SK-N-SH (cell line): ENCODE results near the gene CLIP3. TPM values are rescaled to one million over a fixed set of nuclear protein-coding genes. Genes with fewer than 3 reads are reported as not detected.

Experiments used
- CTCF ChIA-PET: fragments of 300-600, 350-600 bp; formaldehyde crosslinking; extraction: SDS; loops from one replicate; lab custom pipeline; 2021; lab: Yijun Ruan, JAX
- POLR2A ChIA-PET: fragments of 350-600 bp; sonication (Branson Sonifier 250); formaldehyde crosslinking; extraction: SDS; loops from one replicate; lab custom pipeline; 2020; ENCODE audit warnings: antibody characterized with exemption, inconsistent platforms; lab: Yijun Ruan, JAX
- DNase-seq: peaks from one replicate; pipeline ENCODE4 v3.0.0; 2012
- H2AFZ ChIP-seq: fragments of 200-600 bp; sonication (generic); 2 replicates; pipeline ENCODE4 v1.8.1; 2016; ENCODE audit warnings: antibody characterized with exemption, mild to moderate bottlenecking, low read depth
- H3F3A ChIP-seq: fragments of 200-600 bp; sonication (generic); replicated peaks from 2 replicates; pipeline ENCODE3; 2016; ENCODE audit warnings: antibody characterized with exemption, mild to moderate bottlenecking; ENCODE audit not compliant: insufficient read depth
- H3K27ac ChIP-seq, 2 experiments: fragments of 200-500 bp in 1 of 2; fragments of 200-600 bp in 1 of 2; sonication (Bioruptor generic) in 1 of 2; sonication (generic), shearing (Covaris generic) in 1 of 2; 2 replicates each; pipeline versions ENCODE4 v1.5.1 to v1.6.1; 2014 to 2016; ENCODE audit warnings: low read depth in 2 of 2, inconsistent platforms in 1 of 2, low read length in 1 of 2, mild to moderate bottlenecking in 1 of 2, mixed read lengths in 1 of 2
- H3K27me3 ChIP-seq: fragments of 200-600 bp; sonication (generic), shearing (Covaris generic); 2 replicates; pipeline ENCODE4 v1.6.1; 2016; ENCODE audit warnings: mixed run types; ENCODE audit not compliant: insufficient read depth
- H3K36me3 ChIP-seq, 2 experiments: fragments of 200-500 bp in 1 of 2; fragments of 200-600 bp in 1 of 2; sonication (Bioruptor generic) in 1 of 2; sonication (generic) in 1 of 2; replicated peaks in 1 of 2; 2 replicates each; pipeline versions ENCODE3 to v1.5.1; 2014 to 2016; ENCODE audit warnings: low read length in 1 of 2, mild to moderate bottlenecking in 1 of 2; ENCODE audit not compliant: insufficient read depth in 2 of 2, control insufficient read depth in 1 of 2
- H3K4me1 ChIP-seq, 2 experiments: fragments of 200-500 bp in 1 of 2; fragments of 200-600 bp in 1 of 2; sonication (Bioruptor generic) in 1 of 2; sonication (generic), shearing (Covaris generic) in 1 of 2; 2 replicates each; pipeline versions ENCODE4 v1.5.1 to v1.6.1; 2014 to 2016; ENCODE audit warnings: low read depth in 1 of 2, low read length in 1 of 2, mixed run types in 1 of 2; ENCODE audit not compliant: insufficient read depth in 2 of 2, control insufficient read depth in 1 of 2
- H3K4me2 ChIP-seq: fragments of 200-600 bp; sonication (generic), shearing (Covaris generic); 2 replicates; pipeline ENCODE4 v1.6.1; 2017; ENCODE audit warnings: mixed run types
- H3K4me3 ChIP-seq, 2 experiments: fragments of 200-500 bp in 1 of 2; fragments of 200-600 bp in 1 of 2; sonication (Bioruptor generic) in 1 of 2; sonication (generic), shearing (Covaris generic) in 1 of 2; 2 replicates each; pipeline versions ENCODE4 v1.5.1 to v1.8.1; 2014 to 2016; ENCODE audit warnings: low read depth in 2 of 2, inconsistent platforms in 1 of 2, low read length in 1 of 2, mild to moderate bottlenecking in 1 of 2, mixed read lengths in 1 of 2, moderate library complexity in 1 of 2
- H3K79me2 ChIP-seq: fragments of 200-600 bp; sonication (generic); 2 replicates; pipeline ENCODE4 v1.8.1; 2017; ENCODE audit warnings: mild to moderate bottlenecking; ENCODE audit not compliant: insufficient read depth
- H3K9ac ChIP-seq: fragments of 200-600 bp; sonication (generic); 2 replicates; pipeline ENCODE4 v1.6.1; 2017; ENCODE audit warnings: mixed run types
- H3K9me2 ChIP-seq: fragments of 200-600 bp; sonication (generic); 2 replicates; pipeline ENCODE4 v1.6.1; 2017; ENCODE audit warnings: mixed run types
- H3K9me3 ChIP-seq: fragments of 200-600 bp; sonication (generic); 2 replicates; pipeline ENCODE4 v1.6.1; 2017; ENCODE audit warnings: mixed run types, mild to moderate bottlenecking, moderate library complexity
- H4K20me1 ChIP-seq: fragments of 200-600 bp; sonication (generic); 2 replicates; pipeline ENCODE4 v1.6.1; 2017; ENCODE audit warnings: mild to moderate bottlenecking, mixed run types; ENCODE audit not compliant: insufficient read depth
- EP300 ChIP-seq, 2 experiments: IDR thresholded peaks; 2 replicates each; pipeline versions ENCODE4 v1.4.0 to v1.6.1; 2012; ENCODE audit warnings: borderline replicate concordance in 1 of 2, low read depth in 1 of 2, low read length in 1 of 2
- FOXM1 ChIP-seq: IDR thresholded peaks from 2 replicates; pipeline ENCODE4 v1.4.0; 2012; ENCODE audit warnings: low read depth, mild to moderate bottlenecking
- GABPA ChIP-seq: IDR thresholded peaks from 2 replicates; pipeline ENCODE4 v1.4.0; 2012; ENCODE audit warnings: low read depth, mild to moderate bottlenecking
- GATA2 ChIP-seq: sonication (generic); formaldehyde crosslinking; IDR thresholded peaks from 2 replicates; pipeline ENCODE4 v1.5.0; 2020; ENCODE audit warnings: mild to moderate bottlenecking, missing genetic modification reagents
- MEF2A ChIP-seq: IDR thresholded peaks from 2 replicates; pipeline ENCODE4 v1.4.0; 2012; ENCODE audit warnings: low read depth, borderline replicate concordance
- RAD21 ChIP-seq: IDR thresholded peaks from 2 replicates; pipeline ENCODE4 v1.6.1; 2012; ENCODE audit warnings: mild to moderate bottlenecking, low read length
- RCOR1 ChIP-seq: fragments of 150-350 bp; IDR thresholded peaks from 2 replicates; pipeline ENCODE4 v1.6.1; 2017; ENCODE audit warnings: antibody characterized with exemption, low read length
- SIN3A ChIP-seq: IDR thresholded peaks from 2 replicates; pipeline ENCODE4 v1.6.1; 2012; ENCODE audit warnings: low read depth, mild to moderate bottlenecking, low read length, moderate library complexity, borderline replicate concordance
- SMC3 ChIP-seq: IDR thresholded peaks from 2 replicates; pipeline ENCODE4 v1.6.1; 2012; ENCODE audit warnings: low read depth, low read length, improper control_type of control experiment
- TEAD4 ChIP-seq: IDR thresholded peaks from 2 replicates; pipeline ENCODE4 v1.4.0; 2012; ENCODE audit warnings: mild to moderate bottlenecking, borderline replicate concordance; ENCODE audit not compliant: insufficient read depth
- YY1 ChIP-seq: IDR thresholded peaks from 2 replicates; pipeline ENCODE4 v1.4.0; 2012; ENCODE audit warnings: low read depth, mild to moderate bottlenecking
- WGBS: methylation state at CpG from one replicate; pipeline ENCODE4 v1.1.6; 2017; ENCODE audit warnings: low lambda C conversion rate; 5-methylcytosine and 5-hydroxymethylcytosine counted together
- polyA plus RNA-seq, 3 experiments: library from polyadenylated mRNA; depleted of rRNA; stranded (reverse); fragments of >200 nt; gene quantifications; 2 replicates each; pipeline ENCODE4 v1.2.3, GENCODE V29; 2012
- TF ChIP-seq, protein P1 (sequence below): IDR thresholded peaks from 2 replicates; pipeline ENCODE4 v1.4.0; 2012; ENCODE audit warnings: low read depth, borderline replicate concordance

The CLIP3 gene
- polyA plus RNA-seq, 1 of the 3 experiments (the other 2 are of a cell fraction), result 13.1 TPM

DNA sequence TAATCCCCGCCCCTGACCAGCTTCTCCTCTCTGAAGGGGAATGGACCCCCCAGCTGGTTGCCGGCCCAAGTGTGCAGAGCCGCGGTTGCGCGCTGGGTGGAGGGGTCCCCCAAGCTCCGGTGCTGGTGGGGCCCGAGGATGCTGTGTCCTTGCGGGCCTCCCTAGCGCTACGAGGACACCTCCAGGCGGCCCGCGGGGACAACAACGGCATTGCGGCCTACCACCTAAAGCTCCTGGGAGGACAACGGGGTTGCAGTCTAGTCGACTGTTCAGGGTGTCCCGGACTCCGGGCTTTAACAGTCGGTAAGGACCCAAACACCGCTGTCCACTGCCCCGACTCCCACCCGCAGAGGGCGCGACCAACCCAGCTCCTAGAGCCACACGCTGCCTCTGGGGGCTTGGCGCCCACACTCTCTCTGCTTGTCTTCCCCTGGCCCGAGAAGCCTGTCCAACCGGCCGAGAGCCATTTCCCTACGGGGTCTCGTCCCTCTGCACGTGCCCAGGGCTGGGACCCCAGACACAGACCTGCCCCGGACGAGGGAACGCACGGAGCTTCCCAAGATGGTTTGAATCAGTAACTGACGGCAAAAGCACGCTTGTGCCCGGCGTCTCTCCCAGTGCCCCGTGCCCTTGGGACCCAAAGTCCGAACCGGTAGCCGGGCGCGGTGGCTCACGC lies 38.6 kb downstream of the CLIP3 start:
- H3K27ac ChIP-seq, result no peak overlapping the region; a peak in 1 of 4 replicates
- peaks cover 3% of the 10 kb centered on the region for H3F3A ChIP-seq
- H3K36me3 ChIP-seq, result peaks cover 0 to 3% of the 10 kb centered on the region in 2 experiments
- H3K9me2 ChIP-seq, result no peaks in the 10 kb centered on the region
- 60% methylated on average over 32 of the region's 49 CpGs for WGBS
- no peaks in the 10 kb centered on the region for H4K20me1 ChIP-seq
- DNase-seq, result peak; percentile 62
- TF ChIP-seq FOXM1 (no peak), EP300 (IDR thresholded peaks at IDR 0.05; ENCODE audit: borderline replicate concordance in 1 of 2, low read depth in 1 of 2, low read length in 1 of 2) (no peak), RAD21 (peak; percentile 42)
- no peak overlapping the region for H3K9ac ChIP-seq
- peak overlapping the region; percentile 99 for H2AFZ ChIP-seq
- peaks cover 26% of the 10 kb centered on the region for H3K79me2 ChIP-seq
- H3K27me3 ChIP-seq, result no peaks in the 10 kb centered on the region
- ChIA-PET CTCF (interaction anchor here (0.7 to 1.7 kb wide), 13 partner anchors 10 to 124 kb away, joined by 3 to 8 read pairs (median 3); partner anchors contain the start of gene ALKBH6), POLR2A (interaction anchor here (1.2 kb wide), 1 partner anchor 15 kb away, joined by 4 read pairs; the partner anchor contains the start of gene SYNE4)
- peaks cover 11 to 18% of the 10 kb centered on the region in 2 experiments; a peak in 1 of 4 replicates for H3K4me1 ChIP-seq
- H3K4me3 ChIP-seq, result peak overlapping the region in 1 of 2 experiments; percentile 83; a peak in 1 of 4 replicates
- H3K4me2 ChIP-seq, result peak overlapping the region; percentile 99
- no peaks in the 10 kb centered on the region for H3K9me3 ChIP-seq

DNA sequence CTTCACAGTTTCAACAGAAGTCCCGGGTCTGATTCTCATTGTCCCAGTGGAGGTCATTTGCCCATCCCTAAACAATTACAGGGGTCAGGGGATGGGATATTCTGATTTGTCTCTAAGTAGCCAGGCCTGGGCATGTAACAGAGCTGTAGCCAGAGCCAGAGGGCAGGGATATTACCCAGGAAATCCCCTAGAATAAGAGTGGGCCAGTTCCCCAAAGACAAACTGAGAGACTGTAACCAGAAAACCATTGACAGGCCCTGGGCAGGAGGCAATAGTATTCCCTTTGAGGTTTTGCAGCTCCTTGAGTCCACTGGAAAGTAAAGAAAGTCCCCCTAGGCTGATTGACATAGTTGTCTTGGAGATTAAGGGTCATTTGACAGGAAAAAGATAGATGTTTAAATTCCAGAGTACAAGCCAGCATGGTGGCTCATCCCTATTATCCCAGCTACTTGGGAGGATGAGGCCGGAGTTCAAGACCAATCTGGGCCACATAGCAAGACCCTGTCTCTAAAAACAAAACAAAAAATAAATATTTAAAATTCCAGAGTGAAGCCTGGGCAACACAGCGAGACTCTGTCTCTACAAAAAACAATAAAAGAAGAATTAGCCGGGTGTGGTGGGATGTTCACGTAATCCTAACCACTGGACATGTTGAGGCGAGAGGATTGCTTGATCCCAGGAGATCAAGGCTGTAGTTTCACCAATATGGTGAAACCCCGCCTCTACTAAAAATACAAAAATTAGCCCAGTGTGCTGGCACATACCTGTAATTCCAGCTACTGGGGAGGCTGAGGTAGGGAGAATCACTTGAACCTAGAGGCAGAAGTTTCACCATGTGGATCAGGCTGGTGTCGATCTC lies 39.5 kb downstream of the CLIP3 start:
- peaks cover 26% of the 10 kb centered on the region for H3K79me2 ChIP-seq
- CTCF ChIA-PET, result interaction anchor here (0.7 to 1.7 kb wide), 8 partner anchors 11 to 123 kb away, joined by 3 to 8 read pairs (median 4); no protein-coding TSS in a partner anchor

More for the DNA sequence above, 39.5 kb downstream of the CLIP3 start:
- WGBS, result 92% methylated on average over 8 of the region's 8 CpGs
- H2AFZ ChIP-seq, result no peak overlapping the region
- TF ChIP-seq, protein P1, sequence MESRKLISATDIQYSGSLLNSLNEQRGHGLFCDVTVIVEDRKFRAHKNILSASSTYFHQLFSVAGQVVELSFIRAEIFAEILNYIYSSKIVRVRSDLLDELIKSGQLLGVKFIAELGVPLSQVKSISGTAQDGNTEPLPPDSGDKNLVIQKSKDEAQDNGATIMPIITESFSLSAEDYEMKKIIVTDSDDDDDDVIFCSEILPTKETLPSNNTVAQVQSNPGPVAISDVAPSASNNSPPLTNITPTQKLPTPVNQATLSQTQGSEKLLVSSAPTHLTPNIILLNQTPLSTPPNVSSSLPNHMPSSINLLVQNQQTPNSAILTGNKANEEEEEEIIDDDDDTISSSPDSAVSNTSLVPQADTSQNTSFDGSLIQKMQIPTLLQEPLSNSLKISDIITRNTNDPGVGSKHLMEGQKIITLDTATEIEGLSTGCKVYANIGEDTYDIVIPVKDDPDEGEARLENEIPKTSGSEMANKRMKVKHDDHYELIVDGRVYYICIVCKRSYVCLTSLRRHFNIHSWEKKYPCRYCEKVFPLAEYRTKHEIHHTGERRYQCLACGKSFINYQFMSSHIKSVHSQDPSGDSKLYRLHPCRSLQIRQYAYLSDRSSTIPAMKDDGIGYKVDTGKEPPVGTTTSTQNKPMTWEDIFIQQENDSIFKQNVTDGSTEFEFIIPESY, result no peak
- TF ChIP-seq GABPA (no peak), TEAD4 (no peak), SMC3 (no peak), GATA2 (CRISPR knock-in tag) (no peak), YY1 (no peak), MEF2A (no peak), SIN3A (no peak), RCOR1 (no peak)
- TF ChIP-seq, all 33 proteins: peak for 0
- DNase-seq, result no peak
- peaks cover 0 to 3% of the 10 kb centered on the region in 2 experiments for H3K36me3 ChIP-seq
- H3K27me3 ChIP-seq, result no peaks in the 10 kb centered on the region
- no peak overlapping the region for H3K4me2 ChIP-seq
- H4K20me1 ChIP-seq, result no peaks in the 10 kb centered on the region
- H3K9ac ChIP-seq, result no peak overlapping the region
- H3K9me3 ChIP-seq, result no peaks in the 10 kb centered on the region
- no peak overlapping the region for H3K4me3 ChIP-seq
- H3K4me1 ChIP-seq, result peaks cover 11 to 18% of the 10 kb centered on the region in 2 experiments; a peak in 1 of 4 replicates
- H3K27ac ChIP-seq, result no peak overlapping the region
- POLR2A ChIA-PET, result no interaction called here
- no peaks in the 10 kb centered on the region for H3K9me2 ChIP-seq
- H3F3A ChIP-seq, result no peaks in the 10 kb centered on the region
